Measurements from ENCODE around the gene SMYD3. TPM values are rescaled to one million over a fixed set of nuclear protein-coding genes. Genes with fewer than 3 reads are reported as not detected.

Gene SMYD3
- total and polyA plus RNA-seq, 2 of the 4 experiments (the other 2 are of a cell fraction) = 26.5 to 37.6 TPM

DNA sequence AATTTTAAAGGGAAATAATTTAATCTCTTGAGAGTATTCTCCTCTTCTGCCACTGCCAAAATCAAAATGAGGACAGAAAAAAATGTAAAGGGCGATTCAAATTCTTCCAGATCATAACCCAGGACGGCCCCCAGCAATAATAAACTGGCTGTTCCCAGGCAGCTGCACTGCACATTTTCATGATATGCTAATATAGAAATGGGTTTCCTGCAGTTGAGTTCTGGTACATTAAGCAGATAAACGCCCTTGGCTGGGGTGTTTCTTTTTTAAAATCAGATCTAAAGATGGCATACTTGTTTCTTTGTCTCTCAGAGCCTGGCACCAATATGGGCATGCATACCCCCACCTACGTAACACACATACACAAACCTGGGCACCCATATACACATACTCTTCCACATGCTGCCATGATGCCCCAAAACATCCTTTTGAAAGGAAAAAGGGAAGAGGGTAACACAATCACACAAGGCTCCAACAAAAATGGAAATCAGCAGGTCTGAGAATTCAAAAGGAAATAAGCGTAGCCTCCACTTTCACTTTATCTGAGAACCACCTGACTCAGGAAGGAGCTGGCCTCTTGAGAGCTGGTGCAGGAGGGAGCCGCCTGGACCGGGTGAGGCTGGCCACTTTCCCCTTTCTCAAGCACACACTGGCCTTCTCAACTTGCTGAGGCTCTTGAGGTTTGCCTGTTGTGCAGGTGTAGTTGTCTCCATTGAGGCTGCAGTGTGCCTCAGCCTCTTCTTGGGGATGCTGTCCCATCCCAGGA, 698.9 kb downstream of the SMYD3 start:
- BruUV-seq (replicated peaks) = no TSS peak

More for the DNA sequence above, 698.9 kb downstream of the SMYD3 start:
- Histone ChIP-seq H3K9me1 (ENCODE audit: insufficient read depth, low read length) (no peaks in the 10 kb centered on the region), H3K79me1 (ENCODE audit: low read depth in 1 of 2, low read length in 2 of 2) (no peaks in the 10 kb centered on the region), H2AFZ (replicated peaks; ENCODE audit: low read length, poor library complexity) (no peak overlapping the region), H4K91ac (ENCODE audit: insufficient read depth, low read depth, low read length) (no peak overlapping the region), H2AK9ac (replicated peaks; ENCODE audit: low read depth, low read length, poor library complexity) (no peak overlapping the region), H3K14ac (replicated peaks; ENCODE audit: low read depth, low read length) (no peak overlapping the region), H3K36me3 (ENCODE audit: control insufficient read depth, insufficient read depth, low read length) (no peaks in the 10 kb centered on the region), H3K9ac (ENCODE audit: low read depth, low read length) (no peak overlapping the region), H2BK20ac (ENCODE audit: low read depth, low read length) (no peak overlapping the region), H2AK5ac (ENCODE audit: low read depth, low read length) (no peak overlapping the region), H3K4me3 (ENCODE audit: insufficient read depth, low read depth, low read length) (no peak overlapping the region), H3K4me2 (ENCODE audit: low read depth, low read length) (no peak overlapping the region), H2BK5ac (ENCODE audit: low read depth, low read length, poor library complexity, severe bottlenecking) (no peak overlapping the region), H3K4ac (ENCODE audit: low read depth, low read length) (no peak overlapping the region), H3K27me3 (ENCODE audit: control insufficient read depth, insufficient read depth, low read length) (no peaks in the 10 kb centered on the region), H2BK120ac (ENCODE audit: low read depth, low read length) (no peak overlapping the region), H3K9me3 (ENCODE audit: control insufficient read depth, insufficient read depth, low read length) (no peaks in the 10 kb centered on the region), H3K23ac (ENCODE audit: low read depth, low read length) (no peak overlapping the region), H3K56ac (ENCODE audit: extremely low read depth, insufficient read depth, low read length) (no peak overlapping the region), H3K4me1 (ENCODE audit: control insufficient read depth, insufficient read depth, low read length) (peaks cover 3% of the 10 kb centered on the region), H2BK15ac (ENCODE audit: low read depth, low read length) (no peak overlapping the region), H3K18ac (ENCODE audit: low read depth, low read length) (no peak overlapping the region), H4K8ac (ENCODE audit: low read depth in 2 of 2, low read length in 2 of 2) (no peak overlapping the region), H4K20me1 (ENCODE audit: insufficient read depth, low read length) (no peaks in the 10 kb centered on the region), H3K27ac (ENCODE audit: insufficient read depth, low read length) (no peak overlapping the region), H4K5ac (ENCODE audit: low read depth, low read length) (no peak overlapping the region)
- in situ Hi-C loops (cut with MboI; ENCODE audit: low sequenced_read_pairs) (no loop called here), intact Hi-C loops (cut with micrococcal nuclease) (loop anchor here (10.0 kb wide), 1 partner anchor 653 kb away; the partner anchor contains the start of gene KIF26B), dilution Hi-C loops (cut with HindIII; ENCODE audit: low sequenced_read_pairs, unreplicated experiment) (no loop called here)
- 100% methylated on average over 1 of the region's 7 CpGs; no CpG with 5 or more reads in 1 of the 2 experiments for WGBS, 2 experiments (ENCODE audit: extremely low coverage in 2 of 2, insufficient read length in 1 of 2)
- no peak for TF ChIP-seq RCOR1 (IDR thresholded peaks at IDR 0.05; ENCODE audit: insufficient replicate concordance, low read length)
- ATAC-seq (ENCODE audit: low read depth) (no peak), DNase-seq (no peak)
- ChIA-PET POLR2A (ENCODE audit: unreplicated experiment) (no interaction called here), CTCF (no interaction called here)
